HG03045 (cell line): Measurements from ENCODE around the gene UBE2I.
"Not testable (repeated sequence)": the region's sequence is repeated elsewhere in the genome, so short reads cannot be mapped to it uniquely, and the experiment has no call there.

ENCODE experiments used
- ATAC-seq: cut with Tn5 transposase; IDR thresholded peaks from one replicate; pipeline ENCODE4 v1.9.1; 2021; ENCODE audit warnings: mild to moderate bottlenecking, moderate library complexity; ENCODE audit not compliant: unreplicated experiment

UBE2I gene

DNA sequence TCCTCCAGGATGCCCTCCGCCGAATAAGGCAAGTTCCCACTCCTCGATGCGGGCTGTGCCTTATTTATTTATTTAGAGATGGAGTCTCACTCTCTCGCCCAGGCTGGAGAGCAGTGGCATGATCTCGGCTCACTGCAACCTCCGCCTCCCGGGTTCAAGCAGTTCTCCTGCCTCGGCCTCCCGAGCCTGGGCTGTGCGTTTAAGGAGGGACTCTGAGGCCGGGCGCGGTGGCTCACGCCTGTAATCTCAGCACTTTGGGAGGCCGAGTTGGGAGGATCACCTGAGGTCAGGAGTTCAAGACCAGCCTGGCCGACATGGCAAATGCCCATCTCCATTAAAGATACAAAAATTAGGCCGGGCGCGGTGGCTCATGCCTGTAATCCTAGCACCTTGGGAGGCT, 18.7 kb downstream of the UBE2I start:
- not testable (repeated sequence) for ATAC-seq

GRCh38 chr16:1328961-1329360, 19.5 kb downstream of the UBE2I start:
- ATAC-seq: not testable (repeated sequence)

GRCh38 chr16:1330260-1330914, 21.0 kb downstream of the UBE2I start:
- ATAC-seq: no peak

- ATAC-seq: no peak
These were observed 21.7 kb downstream of the UBE2I start for GRCh38 chr16:1330931-1331711.

DNA sequence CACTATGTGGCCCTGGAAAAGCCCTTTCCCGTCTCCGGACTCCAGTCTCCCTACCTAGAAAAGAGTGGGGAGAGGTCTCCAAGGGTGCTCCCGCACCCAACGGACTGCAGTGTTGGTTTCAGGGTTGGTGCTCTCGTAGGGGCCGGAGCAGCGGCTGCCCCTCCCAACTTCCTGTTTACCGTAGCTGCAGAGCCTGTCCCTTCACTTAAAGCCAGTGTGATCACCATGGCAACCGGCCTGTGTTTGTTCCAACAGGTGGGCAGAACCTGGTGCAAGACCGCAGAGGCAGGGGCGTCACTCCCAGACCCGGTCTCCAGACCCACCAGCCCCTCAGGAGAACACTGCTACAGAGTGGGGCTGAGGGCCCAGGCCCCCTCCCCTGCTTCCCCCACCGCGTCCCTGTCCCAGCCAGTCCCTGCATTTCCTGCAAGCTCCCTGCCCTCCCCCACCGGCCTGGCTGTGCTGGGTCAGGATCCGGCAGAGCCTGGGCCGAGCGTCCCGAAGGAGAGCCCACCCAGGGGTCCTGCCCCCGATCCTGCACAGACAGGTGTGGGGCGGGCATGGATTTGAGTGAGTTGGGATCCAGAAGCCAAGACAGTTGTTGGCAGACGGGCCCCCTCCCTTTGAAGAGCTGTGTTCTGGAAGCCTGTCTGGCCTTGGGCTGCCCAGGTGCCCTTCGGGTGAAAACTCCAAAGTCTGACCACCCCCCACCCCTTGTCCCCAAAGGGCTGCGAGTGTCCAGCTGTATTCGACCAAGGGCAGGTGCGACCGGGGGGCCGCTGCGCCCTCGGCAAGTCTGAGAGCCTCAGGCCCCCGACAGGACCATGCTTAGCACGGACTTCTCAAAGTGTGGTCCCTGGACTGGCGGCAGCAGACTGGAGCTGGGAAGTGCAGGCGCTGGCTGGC, 22.5 kb downstream of the UBE2I start:
- ATAC-seq: no peak

- ATAC-seq: no peak
These were observed 23.2 kb downstream of the UBE2I start for GRCh38 chr16:1332618-1333148.

DNA sequence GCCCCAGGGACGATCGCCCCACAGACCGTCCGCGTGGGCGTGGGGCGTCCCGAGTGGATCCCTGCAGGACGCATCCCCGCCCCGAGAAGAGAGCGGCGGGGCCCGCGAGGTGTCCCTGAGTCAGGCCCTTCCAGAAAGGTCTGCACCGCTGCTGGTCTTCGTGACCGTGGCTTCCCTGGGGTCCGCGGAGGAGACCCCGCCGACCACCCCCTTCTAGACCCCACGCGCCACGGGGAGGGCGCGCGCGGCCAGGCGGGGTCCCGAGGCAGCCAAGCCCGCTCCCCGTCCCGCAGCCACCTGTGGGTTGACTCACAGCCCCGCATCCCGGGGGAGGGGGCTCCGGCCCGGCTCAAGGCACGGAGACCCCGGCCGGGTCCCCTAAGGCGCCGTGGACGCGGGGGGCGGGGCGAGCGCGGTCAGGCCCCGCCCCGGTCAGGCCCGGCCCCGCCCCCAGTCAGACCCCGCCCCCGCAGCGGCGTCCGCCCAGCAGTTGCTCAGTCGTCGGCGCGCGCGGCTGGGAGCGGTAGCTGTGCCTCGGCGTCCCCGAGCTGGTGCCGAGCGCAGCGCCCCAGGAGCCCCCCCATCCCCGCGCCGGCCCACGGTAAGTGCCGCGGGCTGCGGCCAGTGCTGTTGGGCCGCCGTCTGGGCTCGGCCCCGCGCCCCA, 23.8 kb downstream of the UBE2I start, which contains the start of gene BAIAP3:
TSS of gene BAIAP3 (plus strand) at position 497 of the 664 bp plus-strand sequence. CDS start 4,905 bp downstream, outside the sequence.
- ATAC-seq: no peak

GRCh38 chr16:1333854-1334700, 24.6 kb downstream of the UBE2I start:
- ATAC-seq: no peak

DNA sequence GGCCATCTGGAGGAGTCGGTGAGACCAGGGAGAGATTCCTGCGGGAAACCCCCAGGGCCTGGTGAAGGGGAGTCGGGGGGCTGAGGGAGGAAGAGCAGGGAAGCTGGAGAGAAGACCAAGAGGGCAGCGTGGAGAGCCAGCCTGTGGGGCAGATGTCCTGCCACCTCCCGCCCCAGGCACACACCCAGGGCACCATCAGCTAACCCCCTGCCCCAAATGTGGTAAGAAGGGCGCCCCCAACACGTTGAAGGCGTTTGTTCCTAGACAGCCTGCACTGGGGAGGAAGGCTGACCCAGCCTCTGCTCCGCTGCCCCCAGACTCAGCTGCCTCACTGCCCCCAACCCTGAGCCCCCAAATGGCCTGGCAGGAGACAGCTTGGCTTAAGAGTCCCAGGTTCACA, 25.3 kb downstream of the UBE2I start:
- ATAC-seq: no peak

- ATAC-seq: no peak
These were observed 26.0 kb downstream of the UBE2I start for GRCh38 chr16:1335211-1335971.

DNA sequence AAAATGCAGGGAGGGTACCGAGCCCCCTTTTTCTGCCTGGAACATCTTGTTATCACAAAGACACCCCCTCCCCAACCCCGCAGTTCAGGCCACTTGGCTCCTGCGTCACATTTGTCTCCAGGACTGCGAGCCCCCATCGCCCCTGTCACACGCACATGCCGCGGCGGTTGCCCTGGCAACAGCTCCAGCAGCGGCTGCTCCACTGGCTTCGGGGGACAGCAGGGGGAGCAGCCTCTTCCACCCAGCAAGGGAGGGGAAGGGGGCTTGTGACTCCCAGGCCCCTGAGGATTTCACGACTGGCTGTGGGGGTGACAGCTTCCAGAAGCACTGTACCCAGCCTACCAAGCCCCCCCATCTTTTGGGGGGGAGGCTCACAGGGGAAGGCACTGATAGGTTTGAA, 26.6 kb downstream of the UBE2I start:
- no peak for ATAC-seq

GRCh38 chr16:1336619-1337018, 27.2 kb downstream of the UBE2I start:
- no peak for ATAC-seq

DNA sequence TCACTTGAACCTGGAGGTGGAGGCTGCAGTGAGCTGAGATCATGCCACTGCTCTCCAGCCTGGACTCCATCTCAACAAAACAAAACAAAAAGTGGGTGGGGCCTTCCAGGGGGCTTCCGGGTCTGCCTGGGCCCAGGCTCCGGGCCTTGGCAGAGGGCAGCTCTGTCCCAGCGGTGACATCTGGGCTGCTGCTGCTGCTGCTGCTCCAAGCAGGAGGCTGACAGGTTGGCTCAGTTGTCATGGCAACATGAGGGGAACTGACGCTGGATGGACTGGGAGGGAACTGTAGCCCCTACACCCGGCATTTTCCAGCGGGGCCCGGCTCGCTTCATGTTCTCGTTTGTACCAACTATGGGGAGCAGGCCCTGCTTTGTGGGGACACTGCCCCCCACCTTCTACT, 28.1 kb downstream of the UBE2I start:
- no peak for ATAC-seq

- no peak for ATAC-seq
These were observed 28.8 kb downstream of the UBE2I start for GRCh38 chr16:1338119-1338730.

GRCh38 chr16:1338855-1339675, 29.6 kb downstream of the UBE2I start:
- no peak for ATAC-seq

- ATAC-seq: no peak
These were observed 31.5 kb downstream of the UBE2I start for GRCh38 chr16:1340730-1341494.
